H1 (cell line): Measurements from ENCODE around the gene CCDC24. TPM values are rescaled to one million over a fixed set of nuclear protein-coding genes. Genes with fewer than 3 reads are reported as not detected.

Experiments used
- CTCF ChIA-PET: fragments of 300-600 bp; sonication (Branson Sonifier 250); formaldehyde crosslinking; loops from one replicate; lab custom pipeline; 2021; ENCODE audit not compliant: partially characterized antibody; lab: Charles Lee
- POLR2A ChIA-PET: fragments of 300-600 bp; sonication (Branson Sonifier 250); formaldehyde crosslinking; loops from one replicate; lab custom pipeline; 2021; ENCODE audit warnings: inconsistent platforms; ENCODE audit not compliant: partially characterized antibody; lab: Charles Lee
- DNase-seq, 2 experiments: peaks; one replicate each; pipeline versions ENCODE4 v3.0.0 to v3.0.0-alpha.2; 2010 to 2022; ENCODE audit warnings: low spot score in 2 of 2, low read depth in 1 of 2, mixed read lengths in 1 of 2
- FAIRE-seq: peaks from 2 replicates; lab custom pipeline; 2011; peaks lifted over from hg19 to GRCh38; lab: Jason Lieb, UNC
- H2AFZ ChIP-seq: 2 replicates; pipeline ENCODE4 v1.8.1; 2012; ENCODE audit warnings: low read length, inconsistent platforms
- H2AK5ac ChIP-seq: 2 replicates; pipeline ENCODE4 v1.6.1; 2013; ENCODE audit warnings: low read depth, low read length
- H2BK120ac ChIP-seq: replicated peaks from 2 replicates; pipeline ENCODE3; 2013; ENCODE audit warnings: low read depth, low read length, inconsistent platforms
- H2BK12ac ChIP-seq: 2 replicates; pipeline ENCODE4 v1.6.1; 2013; ENCODE audit warnings: low read depth, low read length
- H2BK15ac ChIP-seq: 2 replicates; pipeline ENCODE4 v1.6.1; 2013; ENCODE audit warnings: low read length
- H2BK20ac ChIP-seq: 2 replicates; pipeline ENCODE4 v1.6.1; 2013; ENCODE audit warnings: low read length
- H2BK5ac ChIP-seq: 2 replicates; pipeline ENCODE4 v1.6.1; 2013; ENCODE audit warnings: low read depth, low read length
- H3K14ac ChIP-seq: 2 replicates; pipeline ENCODE4 v1.6.1; 2013; ENCODE audit warnings: inconsistent platforms; ENCODE audit not compliant: insufficient read length
- H3K18ac ChIP-seq: 2 replicates; pipeline ENCODE4 v1.6.1; 2013; ENCODE audit warnings: low read length; ENCODE audit errors: extremely low read depth
- H3K23ac ChIP-seq: 2 replicates; pipeline ENCODE4 v1.6.1; 2013; ENCODE audit warnings: inconsistent platforms; ENCODE audit not compliant: insufficient read length
- H3K23me2 ChIP-seq: 2 replicates; pipeline ENCODE4 v1.6.1; 2013; ENCODE audit warnings: low read depth, low read length
- H3K27ac ChIP-seq: 2 replicates; pipeline ENCODE4 v1.6.1; 2011; ENCODE audit warnings: low read depth, low read length, inconsistent platforms
- H3K27me3 ChIP-seq, 4 experiments: replicated peaks in 1 of 4; 1 replicate in 1 of 4; 2 replicates in 3 of 4; pipeline versions ENCODE4 v1.6.1 to v1.8.1; 2011 to 2013; ENCODE audit warnings: low read length in 3 of 4, mild to moderate bottlenecking in 3 of 4, inconsistent platforms in 2 of 4, mixed read lengths in 2 of 4, moderate library complexity in 1 of 4; ENCODE audit not compliant: control insufficient read depth in 3 of 4, insufficient read depth in 3 of 4; ENCODE audit errors: extremely low read depth in 1 of 4
- H3K36me3 ChIP-seq, 4 experiments: 2 replicates each; pipeline versions ENCODE4 v1.6.1 to v1.8.1; 2011 to 2013; ENCODE audit warnings: mild to moderate bottlenecking in 4 of 4, low read length in 3 of 4, moderate library complexity in 2 of 4, control low read depth in 1 of 4, inconsistent platforms in 1 of 4; ENCODE audit not compliant: insufficient read depth in 4 of 4, control insufficient read depth in 2 of 4
- H3K4ac ChIP-seq: replicated peaks from 2 replicates; pipeline ENCODE3; 2013; ENCODE audit warnings: low read length, low read depth, mixed read lengths, inconsistent platforms; ENCODE audit not compliant: insufficient read length
- H3K4me1 ChIP-seq, 4 experiments: replicated peaks in 1 of 4; 1 replicate in 1 of 4; 2 replicates in 3 of 4; pipeline versions ENCODE4 v1.6.1 to v1.8.1; 2011 to 2013; ENCODE audit warnings: low read length in 3 of 4, inconsistent platforms in 2 of 4, mixed read lengths in 1 of 4; ENCODE audit not compliant: insufficient read depth in 4 of 4, control insufficient read depth in 3 of 4
- H3K4me2 ChIP-seq, 2 experiments: 2 replicates each; pipeline versions ENCODE4 v1.6.1 to v1.8.1; 2011 to 2013; ENCODE audit warnings: low read depth in 2 of 2, low read length in 2 of 2, control low read depth in 1 of 2, inconsistent platforms in 1 of 2, mild to moderate bottlenecking in 1 of 2; ENCODE audit not compliant: insufficient read depth in 1 of 2
- H3K4me3 ChIP-seq, 4 experiments: fragments of 200-600, 300-600 bp in 1 of 4; sonication (generic), shearing (Covaris generic), sonication (Bioruptor Twin) in 1 of 4; 2 replicates each; pipeline versions ENCODE4 v1.5.1 to v1.8.1; 2011 to 2016; ENCODE audit warnings: low read length in 4 of 4, low read depth in 3 of 4, control low read depth in 2 of 4, inconsistent platforms in 2 of 4, mild to moderate bottlenecking in 2 of 4, mixed read lengths in 1 of 4, moderate library complexity in 1 of 4; ENCODE audit not compliant: insufficient read depth in 2 of 4; ENCODE audit errors: extremely low read depth in 1 of 4
- H3K56ac ChIP-seq: replicated peaks from 2 replicates; pipeline ENCODE3; 2013; ENCODE audit warnings: low read depth, mild to moderate bottlenecking, mixed read lengths, low read length, inconsistent platforms; ENCODE audit not compliant: insufficient read length
- H3K79me1 ChIP-seq: 2 replicates; pipeline ENCODE4 v1.6.1; 2013; ENCODE audit warnings: low read depth, low read length, control low read depth
- H3K79me2 ChIP-seq, 2 experiments: 2 replicates each; pipeline versions ENCODE4 v1.6.1 to v1.8.1; 2012 to 2013; ENCODE audit warnings: low read length in 2 of 2, mild to moderate bottlenecking in 2 of 2, inconsistent platforms in 1 of 2; ENCODE audit not compliant: insufficient read depth in 2 of 2, control insufficient read depth in 1 of 2
- H3K9ac ChIP-seq, 4 experiments: replicated peaks in 1 of 4; 1 replicate in 1 of 4; 2 replicates in 3 of 4; pipeline versions ENCODE4 v1.6.1 to v1.8.1; 2011 to 2013; ENCODE audit warnings: low read depth in 3 of 4, low read length in 3 of 4, control low read depth in 2 of 4, mild to moderate bottlenecking in 2 of 4, moderate library complexity in 2 of 4, inconsistent platforms in 1 of 4; ENCODE audit errors: extremely low read depth in 1 of 4
- H3K9me3 ChIP-seq, 2 experiments: 2 replicates each; pipeline versions ENCODE4 v1.6.1 to v1.8.1; 2012 to 2013; ENCODE audit warnings: mild to moderate bottlenecking in 2 of 2, moderate library complexity in 2 of 2, control low read depth in 1 of 2, inconsistent platforms in 1 of 2, low read depth in 1 of 2, low read length in 1 of 2, mixed read lengths in 1 of 2; ENCODE audit not compliant: insufficient read depth in 2 of 2
- H4K20me1 ChIP-seq, 2 experiments: replicated peaks in 1 of 2; 2 replicates each; pipeline versions ENCODE3 to v1.8.1; 2011 to 2013; ENCODE audit warnings: inconsistent platforms in 2 of 2, low read length in 2 of 2, mild to moderate bottlenecking in 1 of 2; ENCODE audit not compliant: insufficient read depth in 2 of 2, control insufficient read depth in 1 of 2
- H4K5ac ChIP-seq: 2 replicates; pipeline ENCODE4 v1.6.1; 2013; ENCODE audit warnings: low read length, low read depth, mixed read lengths, inconsistent platforms; ENCODE audit not compliant: insufficient read length
- H4K8ac ChIP-seq: 2 replicates; pipeline ENCODE4 v1.8.0; 2013; ENCODE audit warnings: mild to moderate bottlenecking, moderate library complexity, low read length, inconsistent platforms; ENCODE audit not compliant: insufficient read depth; ENCODE audit errors: extremely low read depth
- H4K91ac ChIP-seq: replicated peaks from 2 replicates; pipeline ENCODE3; 2013; ENCODE audit warnings: low read length, mixed read lengths, inconsistent platforms; ENCODE audit not compliant: insufficient read length
- EP300 ChIP-seq, 2 experiments: IDR thresholded peaks; 1 replicate in 1 of 2; 2 replicates in 1 of 2; pipeline ENCODE4 v1.6.1; 2011 to 2012; ENCODE audit warnings: low read depth in 2 of 2, low read length in 2 of 2, mild to moderate bottlenecking in 2 of 2, borderline replicate concordance in 1 of 2, inconsistent platforms in 1 of 2, moderate library complexity in 1 of 2
- KDM5A ChIP-seq: fragments of 200-600 bp; IDR thresholded peaks from 2 replicates; pipeline ENCODE4 v1.7.1; 2012; ENCODE audit warnings: mild to moderate bottlenecking, low read length, inconsistent platforms, mixed read lengths
- RFX5 ChIP-seq: IDR thresholded peaks from 2 replicates; pipeline ENCODE4 v1.6.1; 2011; ENCODE audit warnings: low read depth, low read length, improper control_type of control experiment, borderline replicate concordance
- SIN3A ChIP-seq, 2 experiments: IDR thresholded peaks in 1 of 2; conservative IDR thresholded peaks in 1 of 2; 2 replicates each; pipeline ENCODE4 v1.6.1; 2011 to 2012; ENCODE audit warnings: low read length in 2 of 2, improper control_type of control experiment in 1 of 2, low read depth in 1 of 2, mild to moderate bottlenecking in 1 of 2
- SP1 ChIP-seq: IDR thresholded peaks from 2 replicates; pipeline ENCODE4 v1.6.1; 2011; ENCODE audit warnings: low read depth, low read length
- ZNF274 ChIP-seq: IDR thresholded peaks from 2 replicates; pipeline ENCODE4 v1.7.0; 2012; ENCODE audit warnings: low read length, borderline replicate concordance; ENCODE audit errors: extremely low read depth
- WGBS, 2 experiments: shearing (Covaris generic) in 1 of 2; methylation state at CpG; one replicate each; pipeline versions ENCODE4 v1.1.6 to v1.1.7; 2013 to 2015; ENCODE audit warnings: low lambda C conversion rate in 2 of 2, mixed read lengths in 2 of 2, inconsistent platforms in 1 of 2, low coverage in 1 of 2, missing lambda C conversion rate in 1 of 2; ENCODE audit not compliant: insufficient replicate concordance in 2 of 2, insufficient coverage in 1 of 2, insufficient read length in 1 of 2; ENCODE audit errors: extremely low coverage in 1 of 2, missing lambda C conversion rate in 1 of 2; 5-methylcytosine and 5-hydroxymethylcytosine counted together
- polyA plus RNA-seq, 7 experiments: library from polyadenylated mRNA; depleted of rRNA in 3 of 7; stranded (reverse) in 5 of 7; unstranded in 2 of 7; fragments of >200 nt in 5 of 7; fragments of 200-250 nt in 2 of 7; gene quantifications; 1 replicate in 5 of 7; 2 replicates in 1 of 7; 4 replicates in 1 of 7; pipeline versions ENCODE4 v1.2.1 to v1.2.3, GENCODE V29; 2011 to 2013; ENCODE audit warnings: missing spikeins in 2 of 7, mixed read lengths in 2 of 7
- total RNA-seq: library from RNA; stranded (reverse); fragmentation: NEBNext Ultra II Directional; extraction: Animal tissue kit (Norgen Biotek cat#: 25700); gene quantifications from 2 replicates; pipeline ENCODE4 v1.2.1, GENCODE V29; 2021

The CCDC24 gene
- total and polyA plus RNA-seq, 2 of the 8 experiments (the other 6 are each of a cell fraction or from before 2014, with no cell fraction given): 11.2 to 11.4 TPM

DNA sequence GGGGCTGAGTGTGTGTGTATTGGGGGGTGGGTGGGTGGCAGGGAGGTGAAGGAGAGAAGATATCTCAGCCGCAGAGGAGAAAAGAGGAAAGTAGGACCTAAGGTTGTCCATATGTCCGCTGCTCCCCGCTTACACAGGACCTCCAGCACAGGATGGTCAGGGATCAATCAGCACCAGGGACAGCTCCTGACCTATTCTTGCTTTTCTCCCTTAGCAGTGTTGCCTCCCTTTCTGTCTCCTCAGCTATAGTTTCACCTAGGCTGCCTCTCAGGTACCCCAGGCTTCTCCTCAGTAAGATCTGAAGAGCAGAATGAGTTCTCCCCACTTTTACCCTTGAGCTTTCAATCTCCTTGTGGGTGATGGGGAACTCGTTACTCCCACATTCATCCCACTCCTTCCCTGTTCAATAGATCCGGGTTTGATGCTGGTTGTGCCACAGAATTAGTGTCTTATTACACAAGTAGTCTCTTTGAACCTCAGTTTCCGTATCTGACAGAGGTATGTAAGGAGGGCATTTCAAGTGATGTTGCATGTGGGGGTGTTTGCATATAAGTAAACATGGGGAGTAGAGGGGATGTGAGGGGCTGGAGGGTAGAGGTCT, 23.0 kb upstream of the CCDC24 start:
- Histone ChIP-seq H3K4me2 (no peak overlapping the region; a peak in 1 of 4 replicates), H3K79me2 (peaks cover 0 to 12% of the 10 kb centered on the region in 2 experiments; a peak in 2 of 4 replicates), H3K4me3 (no peak overlapping the region), H2BK12ac (no peak overlapping the region), H3K56ac (no peak overlapping the region), H3K4me1 (peaks cover 0 to 6% (median 4%) of the 10 kb centered on the region in 4 experiments; a peak in 5 of 7 replicates), H2BK20ac (no peak overlapping the region), H2BK120ac (no peak overlapping the region), H3K79me1 (0 out of 2 replicates have a peak, but pooled peaks cover 4% of the 10 kb centered on the region), H3K18ac (no peak overlapping the region), H4K8ac (no peak overlapping the region), H3K27me3 (no peaks in the 10 kb centered on the region), H2BK5ac (no peak overlapping the region), H3K27ac (no peak overlapping the region), H3K23me2 (peaks cover 14% of the 10 kb centered on the region; the same call in 1 of the 2 replicates), H2AFZ (no peak overlapping the region), H3K9me3 (no peaks in the 10 kb centered on the region), H4K20me1 (peaks cover 2 to 7% of the 10 kb centered on the region in 2 experiments), H3K4ac (no peak overlapping the region), H3K9ac (no peak overlapping the region), H3K23ac (no peak overlapping the region), H3K36me3 (peaks cover 0 to 14% (median 8%) of the 10 kb centered on the region in 4 experiments; a peak in 4 of 8 replicates), H4K5ac (no peak overlapping the region), H4K91ac (no peak overlapping the region), H2AK5ac (no peak overlapping the region), H2BK15ac (no peak overlapping the region), H3K14ac (no peak overlapping the region)
- peak; percentile 79 for FAIRE-seq
- 79% methylated on average over 5 of the region's 6 CpGs; no CpG with 5 or more reads in 1 of the 2 experiments for WGBS, 2 experiments
- peak in 1 of 2 experiments; percentile 80 for DNase-seq
- ChIA-PET POLR2A (interaction anchor here (1.2 to 12.9 kb wide), 7 partner anchors 9 to 67 kb away, joined by 4 to 189 read pairs (median 5); partner anchors contain the start of genes CCDC24, IPO13 and SLC6A9), CTCF (interaction anchor here (0.6 to 9.2 kb wide), 10 partner anchors 10 to 204 kb away, joined by 3 to 79 read pairs (median 4); partner anchors contain the start of genes ARTN and IPO13)
- no peak for TF ChIP-seq RFX5
- TF ChIP-seq ZNF274: no peak
- no peak for TF ChIP-seq KDM5A
- peak; percentile 84 to 90; a peak in 3 of 4 replicates for TF ChIP-seq SIN3A (conservative IDR thresholded peaks at IDR 0.05 in 1 of 2, IDR thresholded peaks at IDR 0.05 in 1 of 2; ENCODE audit: low read depth in 1 of 2, low read length in 2 of 2)
- TF ChIP-seq SP1: no peak
- TF ChIP-seq EP300 (IDR thresholded peaks at IDR 0.05; ENCODE audit: borderline replicate concordance in 1 of 2, low read depth in 2 of 2, low read length in 2 of 2): no peak
- TF ChIP-seq, all 59 proteins: peak for 1
